Suprapubic skin (tissue), 4 donors: ENCODE results near the gene ZNF507. TPM values are rescaled to one million over a fixed set of nuclear protein-coding genes. Genes with fewer than 3 reads are reported as not detected.

Experiments used
- DNase-seq, 2 donors: peaks; one replicate each; pipeline ENCODE4 v3.0.0-alpha.2; 2019; ENCODE audit warnings: low spot score in 2 of 2
- H3K27ac ChIP-seq: fragments of 200-600 bp; sonication (generic); one replicate; pipeline ENCODE4 v1.5.1; 2019
- H3K27me3 ChIP-seq: fragments of 200-600 bp; sonication (generic); one replicate; pipeline ENCODE4 v1.5.1; 2019
- H3K36me3 ChIP-seq: fragments of 200-600 bp; sonication (generic); one replicate; pipeline ENCODE4 v1.5.1; 2019
- H3K4me1 ChIP-seq: fragments of 200-600 bp; sonication (generic); one replicate; pipeline ENCODE4 v1.5.1; 2019
- H3K4me3 ChIP-seq: fragments of 200-600 bp; sonication (generic); one replicate; pipeline ENCODE4 v1.5.1; 2019; ENCODE audit warnings: mild to moderate bottlenecking
- H3K9me3 ChIP-seq: fragments of 200-600 bp; sonication (generic); one replicate; pipeline ENCODE4 v1.5.1; 2019
- CTCF ChIP-seq, 2 donors: fragments of 200-600 bp in 1 of 2; fragments of 450-650 bp in 1 of 2; sonication (generic) in 1 of 2; IDR thresholded peaks; one replicate each; pipeline ENCODE4 v1.5.1; 2016 to 2019; ENCODE audit warnings: antibody characterized with exemption in 2 of 2, mild to moderate bottlenecking in 1 of 2, moderate library complexity in 1 of 2
- EP300 ChIP-seq: sonication (generic); formaldehyde crosslinking; IDR thresholded peaks from one replicate; pipeline ENCODE4 v1.6.1; 2017; ENCODE audit warnings: antibody characterized with exemption
- POLR2A ChIP-seq, 2 donors: fragments of 450-650 bp; IDR thresholded peaks; one replicate each; pipeline ENCODE4 v1.6.1; 2017; ENCODE audit warnings: antibody characterized with exemption in 2 of 2, mild to moderate bottlenecking in 2 of 2, moderate library complexity in 2 of 2
- POLR2AphosphoS5 ChIP-seq, 3 donors: sonication (generic); formaldehyde crosslinking; IDR thresholded peaks; one replicate each; pipeline ENCODE4 v1.6.1; 2017; ENCODE audit warnings: antibody characterized with exemption in 3 of 3
- WGBS: methylation state at CpG from one replicate; pipeline ENCODE4 v1.1.5; 2018; 5-methylcytosine and 5-hydroxymethylcytosine counted together
- total RNA-seq, 4 donors: library from RNA; depleted of rRNA; stranded (reverse); fragments of >200 nt; gene quantifications; one replicate each; pipeline ENCODE4 v1.1.0, GENCODE V29; 2016

Gene ZNF507
- total RNA-seq, 4 donors from 2014 or later, result 11.2 to 34.0 (median 18.1) TPM

GRCh38 chr19:32405431-32406160, 60.2 kb downstream of the ZNF507 start, which contains the start of gene DPY19L3:
Gene DPY19L3, plus strand, starts transcription at chr19:32405770. Its CDS starts 2,484 bp downstream, at chr19:32408254.
- Histone ChIP-seq H3K4me3 (peak within 1 kb of the TSS; percentile 98), H3K4me1 (peaks cover 32% of the 10 kb centered on the region), H3K27ac (peak within 1 kb of the TSS; percentile 98), H3K27me3 (no peaks in the 10 kb centered on the region), H3K36me3 (peaks cover 16% of the 10 kb centered on the region), H3K9me3 (no peaks in the 10 kb centered on the region)
- no CpG with 5 or more reads among the region's 104 CpGs for whole genome bisulfite sequencing
- peak; percentile 98 for DNase-seq
- TF ChIP-seq CTCF (IDR thresholded peaks at IDR 0.05) (no peak), POLR2AphosphoS5 (IDR thresholded peaks at IDR 0.05) (peak; percentile 79 to 93 (median 92)), EP300 (no peak), POLR2A (IDR thresholded peaks at IDR 0.05) (peak in 1 of 2 donors; percentile 89)

GRCh38 chr19:32406161-32407003, 61.0 kb downstream of the ZNF507 start:
- peak overlapping the region; percentile 98 for H3K4me3 ChIP-seq
- no peaks in the 10 kb centered on the region for H3K9me3 ChIP-seq
- H3K27me3 ChIP-seq, result no peaks in the 10 kb centered on the region
- H3K4me1 ChIP-seq, result peaks cover 32% of the 10 kb centered on the region
- H3K27ac ChIP-seq, result peak overlapping the region; percentile 98
- DNase-seq, result peak in 1 of 2 donors; percentile 78
- peaks cover 19% of the 10 kb centered on the region for H3K36me3 ChIP-seq
- 10% methylated on average over 22 of the region's 33 CpGs for WGBS
- TF ChIP-seq CTCF (IDR thresholded peaks at IDR 0.05) (no peak), POLR2AphosphoS5 (IDR thresholded peaks at IDR 0.05) (no peak), EP300 (no peak), POLR2A (IDR thresholded peaks at IDR 0.05) (no peak)

GRCh38 chr19:32407004-32407992, 61.9 kb downstream of the ZNF507 start:
- no peaks in the 10 kb centered on the region for H3K9me3 ChIP-seq
- H3K27ac ChIP-seq, result peak overlapping the region; percentile 98
- DNase-seq, result peak in 1 of 2 donors; percentile 81
- peak overlapping the region; percentile 98 for H3K4me3 ChIP-seq
- H3K36me3 ChIP-seq, result peaks cover 28% of the 10 kb centered on the region
- WGBS, result 71% methylated on average over 19 of the region's 19 CpGs
- no peaks in the 10 kb centered on the region for H3K27me3 ChIP-seq
- TF ChIP-seq POLR2A (IDR thresholded peaks at IDR 0.05) (no peak), CTCF (IDR thresholded peaks at IDR 0.05) (no peak), POLR2AphosphoS5 (IDR thresholded peaks at IDR 0.05) (no peak), EP300 (no peak)
- peaks cover 32% of the 10 kb centered on the region for H3K4me1 ChIP-seq

GRCh38 chr19:32415246-32415645, 69.8 kb downstream of the ZNF507 start:
- WGBS, result 76% methylated on average over 5 of the region's 5 CpGs

More at GRCh38 chr19:32415246-32415645, 69.8 kb downstream of the ZNF507 start:
- Histone ChIP-seq H3K4me3 (no peak overlapping the region), H3K9me3 (no peaks in the 10 kb centered on the region), H3K36me3 (peaks cover 39% of the 10 kb centered on the region), H3K27me3 (no peaks in the 10 kb centered on the region), H3K27ac (no peak overlapping the region), H3K4me1 (no peaks in the 10 kb centered on the region)
- TF ChIP-seq EP300, result no peak
- no peak for TF ChIP-seq POLR2AphosphoS5 (IDR thresholded peaks at IDR 0.05)
- no peak for TF ChIP-seq CTCF (IDR thresholded peaks at IDR 0.05)
- no peak for TF ChIP-seq POLR2A (IDR thresholded peaks at IDR 0.05)
- DNase-seq, result no peak
